H1 (cell line): ENCODE data around the gene XAB2.
"Not testable (repeated sequence)": the region's sequence is repeated elsewhere in the genome, so short reads cannot be mapped to it uniquely, and the experiment has no call there.

ENCODE experiments used
- CBX8 ChIP-seq: fragments of 300-800, 300-1000 bp; sonication (generic); IDR thresholded peaks from 2 replicates; pipeline ENCODE4 v1.7.1; 2016; ENCODE audit warnings: low read depth, low read length, borderline replicate concordance
- EGR1 ChIP-seq: IDR thresholded peaks from 2 replicates; pipeline ENCODE4 v1.6.1; 2011; ENCODE audit warnings: low read depth, low read length, borderline replicate concordance
- EP300 ChIP-seq, 2 experiments: IDR thresholded peaks; 1 replicate in 1 of 2; 2 replicates in 1 of 2; pipeline ENCODE4 v1.6.1; 2011 to 2012; ENCODE audit warnings: low read depth in 2 of 2, low read length in 2 of 2, mild to moderate bottlenecking in 2 of 2, borderline replicate concordance in 1 of 2, inconsistent platforms in 1 of 2, moderate library complexity in 1 of 2
- POLR2A ChIP-seq, 2 experiments: IDR thresholded peaks; 1 replicate in 1 of 2; 2 replicates in 1 of 2; pipeline ENCODE4 v1.6.1; 2011; ENCODE audit warnings: low read depth in 2 of 2, low read length in 2 of 2, mild to moderate bottlenecking in 2 of 2; ENCODE audit errors: control extremely low read depth in 1 of 2
- RAD21 ChIP-seq, 2 experiments: IDR thresholded peaks in 1 of 2; conservative IDR thresholded peaks in 1 of 2; 2 replicates each; pipeline ENCODE4 v1.6.1; 2011; ENCODE audit warnings: low read depth in 2 of 2, low read length in 2 of 2, improper control_type of control experiment in 1 of 2, inconsistent platforms in 1 of 2, mild to moderate bottlenecking in 1 of 2, moderate library complexity in 1 of 2
- RBBP5 ChIP-seq: IDR thresholded peaks from 2 replicates; pipeline ENCODE4 v1.7.1; 2012; ENCODE audit warnings: low read depth, mild to moderate bottlenecking, inconsistent platforms, low read length, moderate library complexity, borderline replicate concordance
- RFX5 ChIP-seq: IDR thresholded peaks from 2 replicates; pipeline ENCODE4 v1.6.1; 2011; ENCODE audit warnings: low read depth, low read length, improper control_type of control experiment, borderline replicate concordance
- SP1 ChIP-seq: IDR thresholded peaks from 2 replicates; pipeline ENCODE4 v1.6.1; 2011; ENCODE audit warnings: low read depth, low read length
- SP4 ChIP-seq: IDR thresholded peaks from 2 replicates; pipeline ENCODE4 v1.6.1; 2012; ENCODE audit warnings: low read length, inconsistent platforms
- TF ChIP-seq, protein P1 (sequence below): fragments of 300-600 bp; sonication (generic); IDR thresholded peaks from 2 replicates; pipeline ENCODE4 v1.7.1; 2012; ENCODE audit warnings: low read length, moderate library complexity, mild to moderate bottlenecking, inconsistent platforms; ENCODE audit not compliant: insufficient replicate concordance
- TF ChIP-seq, protein P2 (sequence below): IDR thresholded peaks from 2 replicates; pipeline ENCODE4 v1.6.1; 2012; ENCODE audit warnings: inconsistent platforms

DNA sequence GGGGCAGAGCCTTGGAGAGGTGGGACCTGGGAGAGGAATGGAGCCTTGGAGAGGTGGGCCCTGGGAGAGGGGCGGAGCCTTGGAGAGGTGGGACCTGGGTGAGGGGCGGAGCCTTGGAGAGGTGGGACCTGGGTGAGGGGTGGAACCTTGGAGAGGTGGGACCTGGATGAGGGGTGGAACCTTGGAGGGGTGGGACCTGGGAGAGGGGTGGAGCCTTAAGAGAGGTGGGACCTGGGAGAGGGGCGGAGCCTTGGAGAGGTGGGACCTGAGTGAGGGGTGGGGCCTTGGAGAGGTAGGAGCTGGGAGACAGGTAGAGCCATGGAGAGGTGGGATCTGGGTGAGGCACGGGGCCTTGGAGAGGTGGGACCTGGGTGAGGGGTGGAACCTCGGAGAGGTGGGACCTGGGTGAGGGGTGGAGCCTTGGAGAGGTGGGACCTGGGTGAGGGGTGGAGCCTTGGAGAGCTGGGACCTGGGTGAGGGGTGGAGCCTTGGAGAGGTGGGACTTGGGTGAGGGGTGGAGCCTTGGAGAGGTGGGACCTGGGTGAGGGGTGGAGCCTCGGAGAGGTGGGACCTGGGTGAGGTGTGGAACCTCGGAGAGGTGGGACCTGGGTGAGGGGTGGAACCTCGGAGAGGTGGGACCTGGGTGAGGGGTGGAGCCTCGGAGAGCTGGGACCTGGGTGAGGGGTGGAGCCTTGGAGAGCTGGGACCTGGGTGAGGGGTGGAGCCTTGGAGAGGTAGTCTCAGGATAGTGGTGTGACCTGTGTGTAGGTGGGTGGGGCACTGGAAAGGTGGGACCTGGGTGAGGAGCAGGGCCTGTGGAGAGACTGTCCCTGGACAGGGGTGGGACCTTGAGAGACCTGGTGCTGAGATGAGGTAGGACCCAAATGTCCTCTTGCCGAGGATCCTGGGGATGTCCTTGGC, 14.5 kb upstream of the XAB2 start:
- TF ChIP-seq SP4; POLR2A (IDR thresholded peaks at IDR 0.05; ENCODE audit: control extremely low read depth in 1 of 2, low read depth in 2 of 2, low read length in 2 of 2); RAD21 (IDR thresholded peaks at IDR 0.05 in 1 of 2, conservative IDR thresholded peaks at IDR 0.05 in 1 of 2; ENCODE audit: low read depth in 2 of 2, low read length in 2 of 2); CBX8; EGR1; SP1; RFX5; RBBP5; EP300 (IDR thresholded peaks at IDR 0.05; ENCODE audit: borderline replicate concordance in 1 of 2, low read depth in 2 of 2, low read length in 2 of 2): not testable (repeated sequence)
- TF ChIP-seq, protein P1, sequence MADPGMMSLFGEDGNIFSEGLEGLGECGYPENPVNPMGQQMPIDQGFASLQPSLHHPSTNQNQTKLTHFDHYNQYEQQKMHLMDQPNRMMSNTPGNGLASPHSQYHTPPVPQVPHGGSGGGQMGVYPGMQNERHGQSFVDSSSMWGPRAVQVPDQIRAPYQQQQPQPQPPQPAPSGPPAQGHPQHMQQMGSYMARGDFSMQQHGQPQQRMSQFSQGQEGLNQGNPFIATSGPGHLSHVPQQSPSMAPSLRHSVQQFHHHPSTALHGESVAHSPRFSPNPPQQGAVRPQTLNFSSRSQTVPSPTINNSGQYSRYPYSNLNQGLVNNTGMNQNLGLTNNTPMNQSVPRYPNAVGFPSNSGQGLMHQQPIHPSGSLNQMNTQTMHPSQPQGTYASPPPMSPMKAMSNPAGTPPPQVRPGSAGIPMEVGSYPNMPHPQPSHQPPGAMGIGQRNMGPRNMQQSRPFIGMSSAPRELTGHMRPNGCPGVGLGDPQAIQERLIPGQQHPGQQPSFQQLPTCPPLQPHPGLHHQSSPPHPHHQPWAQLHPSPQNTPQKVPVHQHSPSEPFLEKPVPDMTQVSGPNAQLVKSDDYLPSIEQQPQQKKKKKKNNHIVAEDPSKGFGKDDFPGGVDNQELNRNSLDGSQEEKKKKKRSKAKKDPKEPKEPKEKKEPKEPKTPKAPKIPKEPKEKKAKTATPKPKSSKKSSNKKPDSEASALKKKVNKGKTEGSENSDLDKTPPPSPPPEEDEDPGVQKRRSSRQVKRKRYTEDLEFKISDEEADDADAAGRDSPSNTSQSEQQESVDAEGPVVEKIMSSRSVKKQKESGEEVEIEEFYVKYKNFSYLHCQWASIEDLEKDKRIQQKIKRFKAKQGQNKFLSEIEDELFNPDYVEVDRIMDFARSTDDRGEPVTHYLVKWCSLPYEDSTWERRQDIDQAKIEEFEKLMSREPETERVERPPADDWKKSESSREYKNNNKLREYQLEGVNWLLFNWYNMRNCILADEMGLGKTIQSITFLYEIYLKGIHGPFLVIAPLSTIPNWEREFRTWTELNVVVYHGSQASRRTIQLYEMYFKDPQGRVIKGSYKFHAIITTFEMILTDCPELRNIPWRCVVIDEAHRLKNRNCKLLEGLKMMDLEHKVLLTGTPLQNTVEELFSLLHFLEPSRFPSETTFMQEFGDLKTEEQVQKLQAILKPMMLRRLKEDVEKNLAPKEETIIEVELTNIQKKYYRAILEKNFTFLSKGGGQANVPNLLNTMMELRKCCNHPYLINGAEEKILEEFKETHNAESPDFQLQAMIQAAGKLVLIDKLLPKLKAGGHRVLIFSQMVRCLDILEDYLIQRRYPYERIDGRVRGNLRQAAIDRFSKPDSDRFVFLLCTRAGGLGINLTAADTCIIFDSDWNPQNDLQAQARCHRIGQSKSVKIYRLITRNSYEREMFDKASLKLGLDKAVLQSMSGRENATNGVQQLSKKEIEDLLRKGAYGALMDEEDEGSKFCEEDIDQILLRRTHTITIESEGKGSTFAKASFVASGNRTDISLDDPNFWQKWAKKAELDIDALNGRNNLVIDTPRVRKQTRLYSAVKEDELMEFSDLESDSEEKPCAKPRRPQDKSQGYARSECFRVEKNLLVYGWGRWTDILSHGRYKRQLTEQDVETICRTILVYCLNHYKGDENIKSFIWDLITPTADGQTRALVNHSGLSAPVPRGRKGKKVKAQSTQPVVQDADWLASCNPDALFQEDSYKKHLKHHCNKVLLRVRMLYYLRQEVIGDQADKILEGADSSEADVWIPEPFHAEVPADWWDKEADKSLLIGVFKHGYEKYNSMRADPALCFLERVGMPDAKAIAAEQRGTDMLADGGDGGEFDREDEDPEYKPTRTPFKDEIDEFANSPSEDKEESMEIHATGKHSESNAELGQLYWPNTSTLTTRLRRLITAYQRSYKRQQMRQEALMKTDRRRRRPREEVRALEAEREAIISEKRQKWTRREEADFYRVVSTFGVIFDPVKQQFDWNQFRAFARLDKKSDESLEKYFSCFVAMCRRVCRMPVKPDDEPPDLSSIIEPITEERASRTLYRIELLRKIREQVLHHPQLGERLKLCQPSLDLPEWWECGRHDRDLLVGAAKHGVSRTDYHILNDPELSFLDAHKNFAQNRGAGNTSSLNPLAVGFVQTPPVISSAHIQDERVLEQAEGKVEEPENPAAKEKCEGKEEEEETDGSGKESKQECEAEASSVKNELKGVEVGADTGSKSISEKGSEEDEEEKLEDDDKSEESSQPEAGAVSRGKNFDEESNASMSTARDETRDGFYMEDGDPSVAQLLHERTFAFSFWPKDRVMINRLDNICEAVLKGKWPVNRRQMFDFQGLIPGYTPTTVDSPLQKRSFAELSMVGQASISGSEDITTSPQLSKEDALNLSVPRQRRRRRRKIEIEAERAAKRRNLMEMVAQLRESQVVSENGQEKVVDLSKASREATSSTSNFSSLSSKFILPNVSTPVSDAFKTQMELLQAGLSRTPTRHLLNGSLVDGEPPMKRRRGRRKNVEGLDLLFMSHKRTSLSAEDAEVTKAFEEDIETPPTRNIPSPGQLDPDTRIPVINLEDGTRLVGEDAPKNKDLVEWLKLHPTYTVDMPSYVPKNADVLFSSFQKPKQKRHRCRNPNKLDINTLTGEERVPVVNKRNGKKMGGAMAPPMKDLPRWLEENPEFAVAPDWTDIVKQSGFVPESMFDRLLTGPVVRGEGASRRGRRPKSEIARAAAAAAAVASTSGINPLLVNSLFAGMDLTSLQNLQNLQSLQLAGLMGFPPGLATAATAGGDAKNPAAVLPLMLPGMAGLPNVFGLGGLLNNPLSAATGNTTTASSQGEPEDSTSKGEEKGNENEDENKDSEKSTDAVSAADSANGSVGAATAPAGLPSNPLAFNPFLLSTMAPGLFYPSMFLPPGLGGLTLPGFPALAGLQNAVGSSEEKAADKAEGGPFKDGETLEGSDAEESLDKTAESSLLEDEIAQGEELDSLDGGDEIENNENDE, result not testable (repeated sequence)
- TF ChIP-seq, protein P2, sequence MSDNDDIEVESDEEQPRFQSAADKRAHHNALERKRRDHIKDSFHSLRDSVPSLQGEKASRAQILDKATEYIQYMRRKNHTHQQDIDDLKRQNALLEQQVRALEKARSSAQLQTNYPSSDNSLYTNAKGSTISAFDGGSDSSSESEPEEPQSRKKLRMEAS, result not testable (repeated sequence)
